ENCODE data around the gene C22orf39.

The C22orf39 gene

GRCh38 chr22:19477321-19478044 is 30.0 kb upstream of the C22orf39 start:
- no peak for DNase-seq (ENCODE audit: low read depth, low spot score)

DNA sequence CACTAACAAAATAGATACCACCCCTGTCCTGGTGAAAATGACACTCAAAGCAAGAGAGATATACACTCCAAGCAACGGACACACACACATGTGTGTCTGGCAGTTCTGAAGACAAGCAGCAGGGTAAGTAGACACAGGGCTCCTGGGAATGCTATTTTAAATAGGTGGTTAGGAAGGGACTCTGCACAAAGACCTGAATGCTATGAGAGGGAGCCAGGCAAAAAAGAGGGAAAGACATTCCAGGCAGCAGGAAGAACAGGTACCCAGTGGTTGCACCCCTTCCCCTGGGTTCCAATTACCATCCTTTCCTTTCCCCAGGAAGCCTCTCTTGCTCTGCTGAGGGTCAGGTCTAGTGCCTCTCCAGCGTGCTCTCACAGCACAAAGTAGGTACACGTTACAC is 28.5 kb upstream of the C22orf39 start:
- no peak for DNase-seq (ENCODE audit: low read depth, low spot score)

DNA sequence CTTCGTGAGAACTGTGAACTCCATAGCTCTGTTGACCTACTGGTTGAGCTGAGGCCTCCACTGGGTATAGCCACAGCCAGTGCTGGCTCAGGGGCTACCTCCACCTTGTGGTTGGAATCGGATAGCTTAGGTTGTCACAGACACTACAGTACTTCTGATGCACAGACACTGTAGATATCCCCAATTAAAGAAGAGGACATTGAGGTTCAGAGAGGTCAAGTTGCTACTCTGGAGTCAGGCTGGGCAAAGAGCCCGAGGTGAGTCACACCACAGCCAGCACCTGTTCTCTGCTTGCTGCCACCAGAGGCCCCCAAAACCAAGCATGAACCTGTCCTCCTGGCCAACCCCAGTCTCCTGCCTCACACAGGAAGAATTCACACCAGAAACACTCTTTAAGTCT is 26.1 kb upstream of the C22orf39 start:
- DNase-seq (ENCODE audit: low read depth, low spot score): no peak

- DNase-seq (ENCODE audit: low read depth, low spot score): no peak
Measured at GRCh38 chr22:19472233-19472632, 24.7 kb upstream of the C22orf39 start.

GRCh38 chr22:19471572-19471971 is 24.1 kb upstream of the C22orf39 start:
- no peak for DNase-seq (ENCODE audit: low read depth, low spot score)

DNA sequence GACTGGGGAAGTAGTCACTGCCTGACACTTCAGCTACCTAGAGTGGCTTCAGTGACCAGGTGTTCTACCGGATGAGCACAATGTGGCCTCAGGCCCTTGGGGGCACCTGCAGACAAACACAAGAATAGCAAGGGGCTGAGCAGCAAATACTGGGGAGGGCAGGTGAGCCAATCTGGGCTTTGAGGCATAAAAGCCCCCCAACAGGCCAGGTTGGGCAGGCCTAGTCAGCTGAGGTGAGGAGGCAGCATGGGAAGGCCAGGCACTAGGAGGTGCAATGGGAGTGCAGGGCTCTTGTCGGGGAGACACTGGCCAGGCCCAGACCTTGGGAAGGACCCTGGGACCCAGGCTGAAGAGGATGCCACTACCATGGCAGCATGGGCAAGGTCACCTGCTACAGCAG is 22.5 kb upstream of the C22orf39 start:
- DNase-seq (ENCODE audit: low read depth, low spot score): no peak

DNA sequence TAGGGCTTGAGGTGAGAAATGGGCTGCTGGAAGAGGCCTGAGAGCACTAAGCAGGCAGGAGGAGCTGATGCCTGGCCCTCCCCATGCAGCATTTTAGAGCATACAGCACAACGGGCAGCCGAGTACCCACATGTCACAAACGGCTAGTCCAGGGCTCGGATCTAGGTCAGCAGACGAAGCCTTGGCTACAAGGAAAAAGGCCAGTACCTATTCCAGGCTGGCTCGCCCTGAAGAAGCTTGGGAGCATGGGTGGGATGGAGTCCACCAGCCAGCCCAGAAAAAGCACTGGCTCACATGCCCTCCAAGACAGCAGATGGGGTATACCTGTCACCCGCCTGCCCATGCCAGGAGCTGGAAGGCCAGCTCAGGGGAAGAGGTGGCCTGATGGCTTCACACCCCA is 21.9 kb upstream of the C22orf39 start:
- no peak for DNase-seq (ENCODE audit: low read depth, low spot score)

GRCh38 chr22:19467912-19468311 is 20.4 kb upstream of the C22orf39 start:
- DNase-seq (ENCODE audit: low read depth, low spot score): no peak

DNA sequence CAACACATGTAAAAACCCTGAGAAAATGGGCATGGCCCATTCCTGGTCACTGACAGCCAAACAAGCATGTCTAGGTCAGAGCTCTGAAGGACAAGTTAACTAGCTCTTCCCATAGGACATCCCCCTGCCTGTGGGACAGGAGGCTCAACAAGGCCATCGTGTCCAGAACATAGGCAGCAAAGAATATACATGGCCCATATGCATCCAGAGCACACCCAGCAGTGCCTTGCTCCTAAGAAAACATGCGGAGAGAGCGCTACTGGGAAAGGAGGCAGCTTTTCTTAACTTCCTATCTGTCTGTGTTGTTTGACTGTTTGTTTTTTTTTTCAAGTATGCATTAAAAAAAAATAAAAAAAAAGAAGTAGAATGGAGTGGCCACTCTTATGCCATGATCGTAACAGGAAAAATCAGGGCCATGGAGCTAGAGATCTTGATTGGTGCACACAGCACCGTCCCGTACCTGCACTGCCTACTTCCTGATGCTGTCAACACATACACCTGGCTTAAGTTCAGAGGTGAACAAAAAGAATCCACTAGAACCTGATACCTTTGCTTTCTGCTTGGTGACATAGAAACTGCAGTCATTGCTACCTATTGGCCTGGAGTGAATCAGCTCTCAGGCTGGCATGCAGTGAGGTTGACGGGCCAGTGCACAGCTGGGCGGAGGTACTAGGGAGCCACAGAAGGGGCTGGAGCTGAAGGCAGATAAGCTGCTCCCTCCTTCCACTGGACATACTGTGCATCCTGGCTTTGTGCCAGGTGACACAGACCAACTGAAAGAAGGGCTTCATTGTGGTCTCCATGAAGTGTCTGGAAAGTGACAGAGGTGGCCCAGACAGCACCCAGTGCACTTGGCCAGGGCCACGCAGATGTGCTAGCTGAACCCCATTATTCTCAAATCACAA is 19.6 kb upstream of the C22orf39 start:
- no peak for DNase-seq (ENCODE audit: low read depth, low spot score)

- DNase-seq (ENCODE audit: low read depth, low spot score): no peak
Measured at GRCh38 chr22:19466126-19466716, 18.7 kb upstream of the C22orf39 start.

- DNase-seq (ENCODE audit: low read depth, low spot score): no peak
Measured at GRCh38 chr22:19464975-19465374, 17.5 kb upstream of the C22orf39 start.

- no peak for DNase-seq (ENCODE audit: low read depth, low spot score)
Measured at GRCh38 chr22:19464546-19464945, 17.0 kb upstream of the C22orf39 start.

DNA sequence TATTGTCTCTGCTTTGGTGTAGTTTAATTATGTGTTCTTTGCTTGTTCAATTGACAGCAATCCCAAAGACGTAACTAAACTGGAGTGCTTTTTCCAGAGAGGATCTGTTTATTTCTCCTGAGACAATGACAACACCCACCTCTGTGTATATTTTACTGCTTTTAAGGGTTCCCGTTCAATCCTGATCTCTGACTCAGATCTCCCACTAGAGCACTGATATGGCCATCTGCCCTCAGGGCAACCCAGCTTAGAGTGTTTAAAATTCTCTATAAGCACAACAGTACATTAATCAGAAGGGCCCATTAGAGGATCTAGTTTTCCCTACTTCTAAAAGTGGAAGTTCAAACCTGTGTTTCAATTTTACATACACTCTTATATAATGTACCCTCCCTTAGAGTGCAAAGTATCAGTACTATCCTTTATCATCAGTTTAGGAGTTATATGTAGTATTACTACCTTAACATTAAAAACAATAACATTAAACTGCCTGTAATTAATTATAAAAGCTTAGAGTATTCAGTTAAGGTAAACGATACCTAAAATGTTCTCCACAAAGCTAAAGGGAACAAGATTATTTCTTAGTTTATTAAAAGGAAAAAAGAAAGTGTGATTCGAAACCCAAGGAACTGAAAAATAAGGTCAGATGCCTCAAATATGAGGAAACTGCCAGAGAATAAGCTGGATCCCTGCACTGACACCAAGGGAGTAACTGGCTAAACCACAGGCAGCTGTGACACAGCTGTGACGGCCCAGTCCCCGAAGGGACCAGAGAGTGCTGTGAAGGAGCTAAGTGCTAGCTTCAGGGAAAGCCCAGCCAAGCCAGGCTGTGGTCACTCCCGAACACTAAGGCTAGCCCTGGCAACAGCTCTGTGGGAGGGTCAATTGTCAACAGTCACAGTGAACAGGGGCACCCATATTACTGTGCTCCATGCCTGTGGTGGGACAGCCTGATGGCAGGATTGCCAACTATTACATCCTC is 16.3 kb upstream of the C22orf39 start:
- no peak for DNase-seq (ENCODE audit: low read depth, low spot score)

GRCh38 chr22:19463008-19463407 is 15.5 kb upstream of the C22orf39 start:
- no peak for DNase-seq (ENCODE audit: low read depth, low spot score)

- no peak for DNase-seq (ENCODE audit: low read depth, low spot score)
Measured at GRCh38 chr22:19461506-19461905, 14.0 kb upstream of the C22orf39 start.

- no peak for DNase-seq (ENCODE audit: low read depth, low spot score)
Measured at GRCh38 chr22:19460036-19460435, 12.5 kb upstream of the C22orf39 start.

DNA sequence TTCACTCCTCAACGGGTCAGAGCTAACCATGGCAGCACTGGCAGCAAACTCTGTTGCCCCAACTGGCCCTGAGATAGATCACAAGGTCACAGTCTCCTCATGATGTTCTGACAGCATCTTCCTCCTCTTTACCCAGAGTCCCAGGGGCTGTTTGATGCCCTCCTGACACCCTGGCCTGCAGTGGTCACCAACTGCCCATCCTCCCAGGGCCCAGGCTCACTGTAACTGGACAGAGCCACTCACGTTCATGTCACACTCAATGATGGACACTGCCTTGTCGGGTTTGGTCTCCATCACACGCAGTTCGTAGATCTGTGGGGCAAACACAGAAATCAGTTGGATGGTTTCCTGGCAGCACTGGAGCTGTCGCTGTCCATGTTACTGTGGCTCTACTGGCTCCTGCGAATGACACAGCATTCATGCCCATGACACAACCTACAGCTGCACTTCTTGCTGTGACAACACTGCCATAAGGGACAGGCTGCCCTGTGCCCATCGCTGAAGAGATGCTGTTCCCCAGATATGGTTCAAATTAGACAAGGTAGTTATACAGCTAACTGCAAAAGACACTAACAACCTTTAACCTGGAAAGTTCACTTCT is 10.4 kb upstream of the C22orf39 start:
- no peak for DNase-seq (ENCODE audit: low read depth, low spot score)

- no peak for DNase-seq (ENCODE audit: low read depth, low spot score)
Measured at GRCh38 chr22:19456541-19456940, 9.0 kb upstream of the C22orf39 start.

DNA sequence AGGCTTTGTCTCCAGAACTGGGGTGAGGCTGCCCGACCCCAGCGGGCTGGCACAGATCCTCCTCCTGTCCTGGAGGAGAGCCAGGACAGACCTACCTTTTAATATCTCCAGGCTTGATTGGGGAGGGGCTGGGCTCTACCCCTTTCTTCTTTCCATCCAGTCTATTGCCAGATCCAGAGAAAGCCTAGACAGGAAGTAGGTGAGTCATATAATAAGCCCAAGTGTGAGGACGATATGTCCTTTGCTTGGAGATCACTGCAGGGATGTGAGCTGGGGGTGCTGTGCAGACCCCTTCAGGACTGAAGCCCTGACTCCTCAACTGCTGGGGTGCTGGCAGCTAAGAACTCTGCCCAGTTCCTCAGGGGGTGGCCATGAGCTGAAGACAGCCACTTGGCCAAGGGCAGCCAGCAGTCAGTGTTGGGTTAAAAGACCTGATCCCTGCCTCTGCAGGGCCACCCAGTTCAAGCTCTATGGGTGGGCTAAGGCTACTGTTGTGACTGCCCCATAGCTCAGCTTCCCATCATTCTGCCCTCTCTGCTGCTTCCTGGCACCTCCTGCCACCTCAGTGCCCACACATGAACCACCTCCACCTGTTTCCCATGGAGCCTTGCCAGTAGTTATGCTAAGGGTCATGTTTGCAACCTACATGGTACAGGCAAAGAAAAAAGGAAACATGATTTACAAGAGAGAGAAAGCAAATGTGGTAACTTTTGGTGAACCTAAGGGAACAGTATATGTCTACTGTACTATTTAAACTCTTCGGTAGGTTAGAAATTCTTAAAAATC is 8.3 kb upstream of the C22orf39 start:
- no peak for DNase-seq (ENCODE audit: low read depth, low spot score)

- DNase-seq (ENCODE audit: low read depth, low spot score): no peak
Measured at GRCh38 chr22:19455033-19455432, 7.5 kb upstream of the C22orf39 start.
